Heart left ventricle (tissue), 16 donors: Measurements from ENCODE around the gene RABL6. TPM values are rescaled to one million over a fixed set of nuclear protein-coding genes. Genes with fewer than 3 reads are reported as not detected.

Source experiments
- ATAC-seq, 4 donors: fragments of 200-7000 bp; cut with Tn5 transposase; one replicate each; pipeline ENCODE4 v1.9.1; 2020 to 2022; ENCODE audit warnings: moderate library complexity in 4 of 4, mild to moderate bottlenecking in 3 of 4, moderate number of reproducible peaks in 1 of 4
- DNase-seq, 5 donors: peaks; one replicate each; pipeline ENCODE4 v3.0.0-alpha.2; 2020
- H3K27ac ChIP-seq, 12 donors: fragments of 200-600 bp; sonication (generic) in 4 of 12; one replicate each; pipeline versions ENCODE4 v1.5.0 to v1.8.0; 2016 to 2022; ENCODE audit warnings: mild to moderate bottlenecking in 2 of 12
- H3K27me3 ChIP-seq, 9 donors: fragments of 200-600 bp; sonication (generic) in 2 of 9; one replicate each; pipeline versions ENCODE4 v1.5.1 to v1.8.0; 2016 to 2022; ENCODE audit warnings: mild to moderate bottlenecking in 3 of 9
- H3K36me3 ChIP-seq, 9 donors: fragments of 200-600 bp; sonication (generic) in 2 of 9; one replicate each; pipeline versions ENCODE4 v1.5.0 to v1.8.0; 2018 to 2022; ENCODE audit warnings: mild to moderate bottlenecking in 2 of 9
- H3K4me1 ChIP-seq, 12 donors: fragments of 200-600 bp; sonication (generic) in 4 of 12; one replicate each; pipeline versions ENCODE4 v1.5.0 to v1.8.0; 2016 to 2022; ENCODE audit warnings: mild to moderate bottlenecking in 3 of 12
- H3K4me3 ChIP-seq, 12 donors: fragments of 200-600 bp; sonication (generic) in 4 of 12; one replicate each; pipeline versions ENCODE4 v1.5.0 to v1.8.0; 2017 to 2022; ENCODE audit warnings: mild to moderate bottlenecking in 9 of 12, moderate library complexity in 4 of 12
- H3K9me3 ChIP-seq, 12 donors: fragments of 200-600 bp; sonication (generic) in 4 of 12; one replicate each; pipeline versions ENCODE4 v1.5.0 to v1.8.0; 2016 to 2022; ENCODE audit warnings: mild to moderate bottlenecking in 1 of 12
- CTCF ChIP-seq, 12 donors: fragments of 200-600 bp; sonication (generic) in 4 of 12; IDR thresholded peaks; one replicate each; pipeline versions ENCODE4 v1.5.0 to v1.8.0; 2018 to 2022; ENCODE audit warnings: antibody characterized with exemption in 12 of 12, mild to moderate bottlenecking in 5 of 12
- POLR2A ChIP-seq, 2 donors: fragments of 450-650 bp; IDR thresholded peaks; one replicate each; pipeline ENCODE4 v1.6.1; 2017; ENCODE audit warnings: antibody characterized with exemption in 2 of 2, mild to moderate bottlenecking in 2 of 2, moderate library complexity in 2 of 2
- WGBS, 4 donors: extraction: QIAGEN DNeasy Blood & Tissue Kit in 2 of 4; methylation state at CpG; one replicate each; pipeline versions ENCODE4 v1.1.5 to v1.1.7; 2013 to 2018; 5-methylcytosine and 5-hydroxymethylcytosine counted together
- intact Hi-C, 10 donors: fragments of 100-400 bp; cut with DNase I; formaldehyde crosslinking; loops; one replicate each; pipeline versions ENCODE4 v1.11.1 to v1.14.2; 2022
- polyA plus RNA-seq, 2 donors: library from polyadenylated mRNA; stranded (reverse); fragments of 200-250 nt; gene quantifications; one replicate each; pipeline ENCODE4 v1.2.3, GENCODE V29; 2013
- total RNA-seq, 9 donors: library from RNA; depleted of rRNA in 2 of 9; stranded (reverse); fragments of >200 nt in 2 of 9; fragmentation: NEBNext Ultra II Directional in 3 of 9; extraction: Animal tissue kit (Norgen Biotek cat#: 25700) in 3 of 9; gene quantifications; one replicate each; pipeline versions ENCODE4 v1.1.0 to v1.2.4, GENCODE V29; 2016 to 2023
- donor health status: ischemic (EF 13 %, LVEDD 7.1; RV severe dilation, severe dysfunction).
- donor health status: healthy with polysubstance abuse.
- donor health status: DM: no; HTN: yes; CAD: no.
- donor health status: DM: no; HTN: no; CAD: no.
- donor health status: ischemic (EF 25% LVEDD 6.9; RV normal size, moderate dysfunction).
- donor health status: ischemic (EF 25% LVEDD 5.7; RV mildly dilated, moderate dysfunction).
- donor health status: healthy.
- donor health status: DM: yes; HTN: yes; CAD: no.
- donor health status: ischemic (EF 35%, LVEDD 5.7; RV mildly dilated, moderate dysfunction).
- donor health status: nonischemic (EF 11% LVEDD 7.7; RV severe dilation, severe dysfunction).
- donor health status: DM: yes; HTN: yes; CAD: no.
- donor health status: PGD.
- donor health status: ischemic (EF 29% LVEDD 5.4; RV normal size, mild dysfunction).
- donor health status: nonischemic (EF 23%, LVEDD 6.1; RV moderate dilation, normal function).

Gene RABL6
- total and polyA plus RNA-seq, 11 donors, result 59.4 to 90.8 (median 71.6) TPM

- no peak for TF ChIP-seq CTCF (IDR thresholded peaks at IDR 0.05)
- no peak for TF ChIP-seq POLR2A (IDR thresholded peaks at IDR 0.05)
- DNase-seq (peak in 2 of 5 donors; percentile 34 to 59), ATAC-seq (no peak)
- peak overlapping the region in 8 of 12 donors; percentile 92 to 99 (median 96) for H3K27ac ChIP-seq
- intact Hi-C loops, result loop anchor here in 7 of 10 donors (5.0 to 10.0 kb wide), 5 partner anchors 52 to 190 kb away; partner anchors contain the start of genes PHPT1 (in 6 of the 7), FBXW5 (in 3 of the 7), AJM1 (in 2 of the 7) and C8G (in 1 of the 7)
- peaks cover 0 to 14% (median 0%) of the 10 kb centered on the region in 9 donors for H3K36me3 ChIP-seq
- 73 to 79% (median 76%) methylated on average over 14 to 15 of the region's 15 CpGs for WGBS, 4 donors
- peaks cover 10 to 71% (median 34%) of the 10 kb centered on the region in 12 donors for H3K4me1 ChIP-seq
- H3K27me3 ChIP-seq, result peaks cover 0 to 6% (median 0%) of the 10 kb centered on the region in 9 donors
- peak overlapping the region in 8 of 12 donors; percentile 68 to 94 (median 81) for H3K4me3 ChIP-seq
- H3K9me3 ChIP-seq, result no peaks in the 10 kb centered on the region
These were observed 15.2 kb upstream of the RABL6 start for GRCh38 chr9:136792321-136793085.

- ATAC-seq (no peak), DNase-seq (peak in 1 of 5 donors; percentile 38)
- peaks cover 0 to 13% (median 0%) of the 10 kb centered on the region in 9 donors for H3K27me3 ChIP-seq
- 70 to 73% (median 72%) methylated on average over 11 to 17 of the region's 17 CpGs for WGBS, 4 donors
- peak overlapping the region in 1 of 12 donors; percentile 99 for H3K27ac ChIP-seq
- intact Hi-C loops, result loop anchor here in 7 of 10 donors (5.0 to 10.0 kb wide), 5 partner anchors 51 to 189 kb away; partner anchors contain the start of genes PHPT1 (in 6 of the 7), FBXW5 (in 3 of the 7), AJM1 (in 2 of the 7) and C8G (in 1 of the 7)
- H3K4me1 ChIP-seq, result peaks cover 10 to 66% (median 33%) of the 10 kb centered on the region in 12 donors
- no peak for TF ChIP-seq POLR2A (IDR thresholded peaks at IDR 0.05)
- no peak for TF ChIP-seq CTCF (IDR thresholded peaks at IDR 0.05)
- no peaks in the 10 kb centered on the region for H3K9me3 ChIP-seq
- peaks cover 0 to 14% (median 0%) of the 10 kb centered on the region in 9 donors for H3K36me3 ChIP-seq
- no peak overlapping the region for H3K4me3 ChIP-seq
These were observed 14.4 kb upstream of the RABL6 start for GRCh38 chr9:136793086-136793946.

GRCh38 chr9:136794281-136794999, 13.3 kb upstream of the RABL6 start:
- intact Hi-C loops, result loop anchor here in 7 of 10 donors (5.0 to 10.0 kb wide), 5 partner anchors 50 to 188 kb away; partner anchors contain the start of genes PHPT1 (in 6 of the 7), FBXW5 (in 3 of the 7), AJM1 (in 2 of the 7) and C8G (in 1 of the 7)
- no peaks in the 10 kb centered on the region for H3K9me3 ChIP-seq
- DNase-seq, result no peak
- H3K27ac ChIP-seq, result peak overlapping the region in 4 of 12 donors; percentile 11 to 54 (median 28)
- peaks cover 10 to 67% (median 35%) of the 10 kb centered on the region in 12 donors for H3K4me1 ChIP-seq
- H3K36me3 ChIP-seq, result peaks cover 0 to 14% (median 0%) of the 10 kb centered on the region in 9 donors
- 79 to 85% (median 82%) methylated on average over 14 of the region's 14 CpGs for WGBS, 4 donors
- peaks cover 0 to 24% (median 8%) of the 10 kb centered on the region in 9 donors for H3K27me3 ChIP-seq
- no peak overlapping the region for H3K4me3 ChIP-seq
- no peak for TF ChIP-seq CTCF (IDR thresholded peaks at IDR 0.05)
- TF ChIP-seq POLR2A (IDR thresholded peaks at IDR 0.05), result no peak
- no peak for ATAC-seq
